ENCODE results near the gene ATP8A1.

GRCh38 chr4:42492962-42493361, 163.9 kb downstream of the ATP8A1 start:
- TF ChIP-seq, protein P1, sequence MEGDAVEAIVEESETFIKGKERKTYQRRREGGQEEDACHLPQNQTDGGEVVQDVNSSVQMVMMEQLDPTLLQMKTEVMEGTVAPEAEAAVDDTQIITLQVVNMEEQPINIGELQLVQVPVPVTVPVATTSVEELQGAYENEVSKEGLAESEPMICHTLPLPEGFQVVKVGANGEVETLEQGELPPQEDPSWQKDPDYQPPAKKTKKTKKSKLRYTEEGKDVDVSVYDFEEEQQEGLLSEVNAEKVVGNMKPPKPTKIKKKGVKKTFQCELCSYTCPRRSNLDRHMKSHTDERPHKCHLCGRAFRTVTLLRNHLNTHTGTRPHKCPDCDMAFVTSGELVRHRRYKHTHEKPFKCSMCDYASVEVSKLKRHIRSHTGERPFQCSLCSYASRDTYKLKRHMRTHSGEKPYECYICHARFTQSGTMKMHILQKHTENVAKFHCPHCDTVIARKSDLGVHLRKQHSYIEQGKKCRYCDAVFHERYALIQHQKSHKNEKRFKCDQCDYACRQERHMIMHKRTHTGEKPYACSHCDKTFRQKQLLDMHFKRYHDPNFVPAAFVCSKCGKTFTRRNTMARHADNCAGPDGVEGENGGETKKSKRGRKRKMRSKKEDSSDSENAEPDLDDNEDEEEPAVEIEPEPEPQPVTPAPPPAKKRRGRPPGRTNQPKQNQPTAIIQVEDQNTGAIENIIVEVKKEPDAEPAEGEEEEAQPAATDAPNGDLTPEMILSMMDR (IDR thresholded peaks at IDR 0.05; ENCODE audit: low read depth, low read length) = no peak
- no peak for TF ChIP-seq POLR2A (IDR thresholded peaks at IDR 0.05; ENCODE audit: extremely low read depth, insufficient read length)
- TF ChIP-seq, protein P2, sequence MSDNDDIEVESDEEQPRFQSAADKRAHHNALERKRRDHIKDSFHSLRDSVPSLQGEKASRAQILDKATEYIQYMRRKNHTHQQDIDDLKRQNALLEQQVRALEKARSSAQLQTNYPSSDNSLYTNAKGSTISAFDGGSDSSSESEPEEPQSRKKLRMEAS (IDR thresholded peaks at IDR 0.05; ENCODE audit: low read depth, low read length) = no peak
- TF ChIP-seq MYC (IDR thresholded peaks at IDR 0.05; ENCODE audit: low read depth, low read length) = no peak

Measured in NB4 (cell line).